Measurements from ENCODE around the gene KDM4E.
"Not testable (repeated sequence)": the region's sequence is repeated elsewhere in the genome, so short reads cannot be mapped to it uniquely, and the experiment has no call there.

The KDM4E gene

GRCh38 chr11:95028357-95028756 is 3.3 kb downstream of the KDM4E start:
- no peak overlapping the region for H3K9ac ChIP-seq
- H3K27me3 ChIP-seq (ENCODE audit: insufficient read depth, low read depth) = no peaks in the 10 kb centered on the region
- H2AFZ ChIP-seq (ENCODE audit: low read depth) = no peak overlapping the region
- no peak overlapping the region for H3K4me2 ChIP-seq
- H3K4me3 ChIP-seq (IDR thresholded peaks at IDR 0.05; ENCODE audit: insufficient read depth, low read depth, low read length) = no peak overlapping the region
- no peaks in the 10 kb centered on the region for H3K36me3 ChIP-seq (ENCODE audit: insufficient read depth)
- no peak for TF ChIP-seq CTCF (conservative IDR thresholded peaks at IDR 0.05; ENCODE audit: low read depth, low read length)
- H4K20me1 ChIP-seq (ENCODE audit: insufficient read depth) = no peaks in the 10 kb centered on the region
- no peaks in the 10 kb centered on the region for H3K79me2 ChIP-seq (ENCODE audit: insufficient read depth, low read depth)
- no peaks in the 10 kb centered on the region for H3K4me1 ChIP-seq (ENCODE audit: low read depth, poor library complexity, severe bottlenecking)
- H3K27ac ChIP-seq = no peak overlapping the region

- Histone ChIP-seq H3K9ac (no peak overlapping the region), H3K4me3 (IDR thresholded peaks at IDR 0.05; ENCODE audit: insufficient read depth, low read depth, low read length) (no peak overlapping the region), H3K36me3 (ENCODE audit: insufficient read depth) (no peaks in the 10 kb centered on the region), H4K20me1 (ENCODE audit: insufficient read depth) (no peaks in the 10 kb centered on the region), H3K27ac (no peak overlapping the region), H3K27me3 (ENCODE audit: insufficient read depth, low read depth) (no peaks in the 10 kb centered on the region), H3K79me2 (ENCODE audit: insufficient read depth, low read depth) (no peaks in the 10 kb centered on the region), H3K4me1 (ENCODE audit: low read depth, poor library complexity, severe bottlenecking) (no peaks in the 10 kb centered on the region), H2AFZ (ENCODE audit: low read depth) (no peak overlapping the region), H3K4me2 (no peak overlapping the region)
- no peak for TF ChIP-seq CTCF (conservative IDR thresholded peaks at IDR 0.05; ENCODE audit: low read depth, low read length)
These were observed 8.0 kb downstream of the KDM4E start for GRCh38 chr11:95033051-95033450.

- no peak overlapping the region for H2AFZ ChIP-seq (ENCODE audit: low read depth)
- no peak for TF ChIP-seq CTCF (conservative IDR thresholded peaks at IDR 0.05; ENCODE audit: low read depth, low read length)
- no peak overlapping the region for H3K9ac ChIP-seq
These were observed 10.3 kb downstream of the KDM4E start for GRCh38 chr11:95035316-95035715.

GRCh38 chr11:95037356-95038035 is 12.4 kb downstream of the KDM4E start:
- not testable (repeated sequence) for H3K4me2 ChIP-seq; H3K9ac ChIP-seq; H3K4me1 ChIP-seq (ENCODE audit: low read depth, poor library complexity, severe bottlenecking); H3K79me2 ChIP-seq (ENCODE audit: insufficient read depth, low read depth); H3K27ac ChIP-seq; H3K36me3 ChIP-seq (ENCODE audit: insufficient read depth); H3K4me3 ChIP-seq (IDR thresholded peaks at IDR 0.05; ENCODE audit: insufficient read depth, low read depth, low read length); H3K27me3 ChIP-seq (ENCODE audit: insufficient read depth, low read depth); H4K20me1 ChIP-seq (ENCODE audit: insufficient read depth); H2AFZ ChIP-seq (ENCODE audit: low read depth)

More at GRCh38 chr11:95035316-95035715, 10.3 kb downstream of the KDM4E start:
- H3K4me3 ChIP-seq (IDR thresholded peaks at IDR 0.05; ENCODE audit: insufficient read depth, low read depth, low read length) = no peak overlapping the region
- no peaks in the 10 kb centered on the region for H3K36me3 ChIP-seq (ENCODE audit: insufficient read depth)
- H3K4me1 ChIP-seq (ENCODE audit: low read depth, poor library complexity, severe bottlenecking) = no peaks in the 10 kb centered on the region
- no peaks in the 10 kb centered on the region for H3K79me2 ChIP-seq (ENCODE audit: insufficient read depth, low read depth)
- no peaks in the 10 kb centered on the region for H4K20me1 ChIP-seq (ENCODE audit: insufficient read depth)
- H3K4me2 ChIP-seq = no peak overlapping the region
- H3K27ac ChIP-seq = no peak overlapping the region
- H3K27me3 ChIP-seq (ENCODE audit: insufficient read depth, low read depth) = no peaks in the 10 kb centered on the region

GRCh38 chr11:95042239-95042638 is 17.2 kb downstream of the KDM4E start:
- H3K27me3 ChIP-seq (ENCODE audit: insufficient read depth, low read depth) = no peaks in the 10 kb centered on the region

More at GRCh38 chr11:95042239-95042638, 17.2 kb downstream of the KDM4E start:
- no peaks in the 10 kb centered on the region for H3K4me1 ChIP-seq (ENCODE audit: low read depth, poor library complexity, severe bottlenecking)
- H3K4me3 ChIP-seq (IDR thresholded peaks at IDR 0.05; ENCODE audit: insufficient read depth, low read depth, low read length) = no peak overlapping the region
- no peaks in the 10 kb centered on the region for H3K79me2 ChIP-seq (ENCODE audit: insufficient read depth, low read depth)
- no peak overlapping the region for H3K9ac ChIP-seq
- H3K27ac ChIP-seq = no peak overlapping the region
- no peak for TF ChIP-seq CTCF (conservative IDR thresholded peaks at IDR 0.05; ENCODE audit: low read depth, low read length)
- no peak overlapping the region for H2AFZ ChIP-seq (ENCODE audit: low read depth)
- H3K4me2 ChIP-seq = no peak overlapping the region
- H3K36me3 ChIP-seq (ENCODE audit: insufficient read depth) = no peaks in the 10 kb centered on the region
- H4K20me1 ChIP-seq (ENCODE audit: insufficient read depth) = no peaks in the 10 kb centered on the region
